Measurements from ENCODE around the gene SAT2.

The SAT2 gene

GRCh38 chr17:7590743-7591142 lies 36.9 kb downstream of the SAT2 start:
- DNase-seq (ENCODE audit: low read depth): peak; percentile 85

- peak; percentile 91 for DNase-seq (ENCODE audit: low read depth)
These were observed 37.5 kb downstream of the SAT2 start, which contains the start of gene SOX15 for GRCh38 chr17:7589891-7590691. TSS of gene SOX15 (minus strand) at chr17:7590094. CDS start at chr17:7589676, 418 bp downstream.

- peak; percentile 94 for DNase-seq (ENCODE audit: low read depth)
These were observed 38.3 kb downstream of the SAT2 start for GRCh38 chr17:7589204-7589868.

- DNase-seq (ENCODE audit: low read depth): peak; percentile 52
These were observed 38.9 kb downstream of the SAT2 start for GRCh38 chr17:7588553-7589203.

- DNase-seq (ENCODE audit: low read depth): peak; percentile 97
These were observed 40.0 kb downstream of the SAT2 start for GRCh38 chr17:7587420-7588151.

- peak; percentile 68 for DNase-seq (ENCODE audit: low read depth)
These were observed 40.8 kb downstream of the SAT2 start for GRCh38 chr17:7586673-7587419.

GRCh38 chr17:7583253-7584109 lies 44.1 kb downstream of the SAT2 start, which contains the start of gene MPDU1:
TSS of gene MPDU1 (plus strand) at chr17:7583852. CDS start at chr17:7583863, 11 bp downstream.
- DNase-seq (ENCODE audit: low read depth): peak; percentile 97

- no peak for DNase-seq (ENCODE audit: low read depth)
These were observed 45.0 kb downstream of the SAT2 start for GRCh38 chr17:7582396-7583252.

GRCh38 chr17:7580604-7581575 lies 46.7 kb downstream of the SAT2 start:
- no peak for DNase-seq (ENCODE audit: low read depth)

- DNase-seq (ENCODE audit: low read depth): no peak
These were observed 47.6 kb downstream of the SAT2 start for GRCh38 chr17:7579834-7580603.

GRCh38 chr17:7579001-7579833 lies 48.4 kb downstream of the SAT2 start, which contains the start of gene CD68:
TSS of gene CD68 (plus strand) at chr17:7579638. CDS start at chr17:7579678, 40 bp downstream.
- DNase-seq (ENCODE audit: low read depth): peak; percentile 99

- DNase-seq (ENCODE audit: low read depth): no peak
These were observed 50.1 kb downstream of the SAT2 start for GRCh38 chr17:7577327-7578199.

- DNase-seq (ENCODE audit: low read depth): no peak
These were observed 51.1 kb downstream of the SAT2 start for GRCh38 chr17:7576432-7576937.
